ENCODE data around the gene MAML2. TPM values are rescaled to one million over a fixed set of nuclear protein-coding genes. Genes with fewer than 3 reads are reported as not detected.
"Not testable (repeated sequence)": the region's sequence is repeated elsewhere in the genome, so short reads cannot be mapped to it uniquely, and the experiment has no call there.

MAML2 gene
- total RNA-seq, 1 donor from 2014 or later: 11.8 TPM

DNA sequence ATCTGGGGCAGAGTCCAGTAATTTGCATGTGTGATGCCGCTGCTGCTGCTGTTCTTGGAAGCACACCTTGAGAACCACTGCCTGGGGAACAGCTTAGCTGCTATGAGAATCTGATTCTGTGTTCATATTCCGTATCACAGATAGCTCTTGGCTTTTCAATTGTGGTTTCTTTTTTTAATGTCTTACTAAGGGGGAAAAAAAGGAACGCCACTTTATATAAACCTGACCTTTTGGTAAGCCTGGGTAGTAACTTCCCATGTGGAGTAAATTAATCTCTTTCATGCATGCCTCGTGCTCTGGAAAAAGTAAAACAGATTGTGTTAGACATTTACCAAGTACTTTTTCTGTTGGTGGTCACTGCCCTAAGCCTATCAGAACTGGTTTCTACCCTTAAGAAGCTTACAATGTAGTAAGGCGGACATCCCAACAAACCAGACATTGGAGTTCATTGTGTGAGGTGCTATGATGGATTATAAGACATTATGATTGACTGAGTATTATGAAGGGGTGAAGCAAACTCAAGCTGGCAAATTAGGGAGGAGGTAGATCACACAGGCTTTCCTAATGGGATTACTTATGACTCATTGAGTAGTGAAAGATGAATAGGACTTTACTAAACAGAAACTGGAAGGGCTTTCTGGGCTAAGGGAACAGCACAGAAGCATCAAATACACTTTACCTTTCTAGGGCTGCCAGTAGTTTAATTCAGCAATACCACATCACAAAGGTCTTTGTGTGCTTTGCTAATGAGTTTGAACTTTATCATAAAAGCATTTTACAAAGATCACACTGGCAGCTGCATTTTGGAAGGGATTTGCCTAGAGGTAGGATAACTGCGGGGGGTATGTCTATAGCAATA lies 64.7 kb downstream of the MAML2 start:
- no peaks in the 10 kb centered on the region for H3K9me3 Mint-ChIP-seq
- H3K27me3 Mint-ChIP-seq (ENCODE audit: low read depth): no peaks in the 10 kb centered on the region
- DNase-seq (ENCODE audit: low spot score): no peak
- peaks cover 7% of the 10 kb centered on the region for H3K36me3 Mint-ChIP-seq (ENCODE audit: low read depth)
- H3K4me3 Mint-ChIP-seq (ENCODE audit: low read depth): no peak overlapping the region
- intact Hi-C loops (cut with micrococcal nuclease): no loop called here
- H3K4me1 Mint-ChIP-seq (ENCODE audit: low read depth): peaks cover 27% of the 10 kb centered on the region
- H3K27ac Mint-ChIP-seq: peak overlapping the region; percentile 43

GRCh38 chr11:96277696-96278038 lies 65.3 kb downstream of the MAML2 start:
- Mint-ChIP-seq H3K36me3 (ENCODE audit: low read depth) (peaks cover 5% of the 10 kb centered on the region), H3K4me3 (ENCODE audit: low read depth) (no peak overlapping the region), H3K27ac (no peak overlapping the region), H3K27me3 (ENCODE audit: low read depth) (no peaks in the 10 kb centered on the region), H3K4me1 (ENCODE audit: low read depth) (peaks cover 25% of the 10 kb centered on the region), H3K9me3 (no peaks in the 10 kb centered on the region)
- no peak for DNase-seq (ENCODE audit: low spot score)
- intact Hi-C loops (cut with micrococcal nuclease): no loop called here

DNA sequence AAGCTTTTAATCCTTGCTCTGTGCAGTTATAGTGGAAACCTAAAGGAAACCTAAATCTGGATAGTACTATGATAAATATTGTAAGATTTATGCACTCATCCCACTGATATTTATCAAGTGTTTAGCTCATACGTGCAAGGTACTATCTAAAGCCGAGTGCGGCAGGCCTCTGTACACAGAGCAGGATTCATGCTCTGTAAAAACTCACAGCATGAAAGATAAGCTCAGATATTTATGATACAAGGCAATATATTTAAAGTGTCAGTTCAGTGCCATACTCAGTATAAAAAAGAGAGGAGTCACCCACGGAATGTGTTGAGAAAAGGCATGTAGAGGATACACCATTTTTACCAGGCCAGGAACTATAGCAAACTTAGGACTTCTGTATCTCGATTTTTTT lies 66.2 kb downstream of the MAML2 start:
- intact Hi-C loops (cut with micrococcal nuclease): no loop called here
- H3K27me3 Mint-ChIP-seq (ENCODE audit: low read depth): no peaks in the 10 kb centered on the region

GRCh38 chr11:96275801-96276594 lies 67.0 kb downstream of the MAML2 start:
- intact Hi-C loops (cut with micrococcal nuclease): no loop called here
- H3K9me3 Mint-ChIP-seq: peaks cover 11% of the 10 kb centered on the region
- H3K36me3 Mint-ChIP-seq (ENCODE audit: low read depth): peaks cover 17% of the 10 kb centered on the region
- H3K4me3 Mint-ChIP-seq (ENCODE audit: low read depth): no peak overlapping the region
- no peaks in the 10 kb centered on the region for H3K27me3 Mint-ChIP-seq (ENCODE audit: low read depth)
- H3K27ac Mint-ChIP-seq: no peak overlapping the region
- DNase-seq (ENCODE audit: low spot score): no peak
- H3K4me1 Mint-ChIP-seq (ENCODE audit: low read depth): peaks cover 28% of the 10 kb centered on the region

More for the DNA sequence above, 66.2 kb downstream of the MAML2 start:
- Mint-ChIP-seq H3K4me3 (ENCODE audit: low read depth) (no peak overlapping the region), H3K4me1 (ENCODE audit: low read depth) (peaks cover 24% of the 10 kb centered on the region), H3K27ac (no peak overlapping the region), H3K36me3 (ENCODE audit: low read depth) (peaks cover 9% of the 10 kb centered on the region), H3K9me3 (peaks cover 5% of the 10 kb centered on the region)
- no peak for DNase-seq (ENCODE audit: low spot score)

- intact Hi-C loops (cut with micrococcal nuclease): loop anchor here (2.0 kb wide), 1 partner anchor 15 kb away; no protein-coding TSS in a partner anchor
- no peaks in the 10 kb centered on the region for H3K27me3 Mint-ChIP-seq (ENCODE audit: low read depth)
- peaks cover 23% of the 10 kb centered on the region for H3K9me3 Mint-ChIP-seq
- peaks cover 24% of the 10 kb centered on the region for H3K4me1 Mint-ChIP-seq (ENCODE audit: low read depth)
- H3K4me3 Mint-ChIP-seq (ENCODE audit: low read depth): no peak overlapping the region
- H3K36me3 Mint-ChIP-seq (ENCODE audit: low read depth): peaks cover 41% of the 10 kb centered on the region
- H3K27ac Mint-ChIP-seq: no peak overlapping the region
- DNase-seq (ENCODE audit: low spot score): no peak
Observed at GRCh38 chr11:96273507-96273906, 69.5 kb downstream of the MAML2 start.

GRCh38 chr11:96272529-96273222 lies 70.3 kb downstream of the MAML2 start:
- no peak overlapping the region for H3K27ac Mint-ChIP-seq
- DNase-seq (ENCODE audit: low spot score): no peak
- no peaks in the 10 kb centered on the region for H3K27me3 Mint-ChIP-seq (ENCODE audit: low read depth)
- H3K9me3 Mint-ChIP-seq: peaks cover 24% of the 10 kb centered on the region
- intact Hi-C loops (cut with micrococcal nuclease): loop anchor here (2.0 kb wide), 1 partner anchor 14 kb away; no protein-coding TSS in a partner anchor
- no peak overlapping the region for H3K4me3 Mint-ChIP-seq (ENCODE audit: low read depth)
- H3K4me1 Mint-ChIP-seq (ENCODE audit: low read depth): peaks cover 25% of the 10 kb centered on the region
- peaks cover 41% of the 10 kb centered on the region for H3K36me3 Mint-ChIP-seq (ENCODE audit: low read depth)

DNA sequence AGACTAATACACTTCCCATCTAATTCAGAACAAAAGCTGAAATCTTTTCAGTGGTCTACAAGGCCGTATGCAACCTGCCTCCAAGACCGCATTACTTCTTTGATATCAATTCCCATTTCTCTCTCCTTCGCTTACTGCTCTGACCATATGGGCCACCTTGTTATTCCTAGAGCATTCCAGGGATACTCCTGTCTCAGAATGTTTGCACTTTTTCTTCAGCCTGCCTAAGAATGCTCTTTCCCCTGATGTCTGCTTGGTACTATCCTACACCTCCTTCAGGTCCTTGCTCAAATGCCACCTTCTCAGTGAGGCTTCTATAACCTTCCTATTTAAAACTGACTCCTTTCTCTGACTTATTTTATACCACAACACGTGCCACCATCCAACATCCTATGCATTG lies 71.2 kb downstream of the MAML2 start:
- H3K36me3 Mint-ChIP-seq (ENCODE audit: low read depth): peaks cover 41% of the 10 kb centered on the region
- no peaks in the 10 kb centered on the region for H3K27me3 Mint-ChIP-seq (ENCODE audit: low read depth)
- peaks cover 24% of the 10 kb centered on the region for H3K9me3 Mint-ChIP-seq
- intact Hi-C loops (cut with micrococcal nuclease): loop anchor here (2.0 kb wide), 1 partner anchor 13 kb away; no protein-coding TSS in a partner anchor
- no peak overlapping the region for H3K27ac Mint-ChIP-seq
- H3K4me1 Mint-ChIP-seq (ENCODE audit: low read depth): peaks cover 34% of the 10 kb centered on the region
- no peak for DNase-seq (ENCODE audit: low spot score)
- H3K4me3 Mint-ChIP-seq (ENCODE audit: low read depth): no peak overlapping the region

DNA sequence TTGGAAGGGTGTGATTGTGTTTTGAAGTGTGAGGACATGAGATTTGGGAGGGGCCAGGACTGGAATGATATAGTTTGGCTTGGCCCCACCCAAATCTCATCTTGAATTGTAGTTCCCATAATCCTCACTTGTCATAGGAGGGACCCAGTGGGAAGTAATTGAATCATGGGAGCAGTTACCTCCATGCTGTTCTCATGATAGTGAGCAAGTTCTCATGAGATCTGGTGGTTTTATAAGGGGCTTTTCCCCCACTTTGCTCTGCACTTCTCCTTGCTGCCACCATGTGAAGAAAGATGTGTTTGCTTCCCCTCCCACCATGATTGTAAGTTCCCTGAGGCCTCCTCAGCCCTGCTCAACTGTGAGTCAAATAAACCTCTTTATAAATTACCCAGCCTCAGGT lies 71.6 kb downstream of the MAML2 start:
- H3K27ac Mint-ChIP-seq; DNase-seq (ENCODE audit: low spot score); H3K4me3 Mint-ChIP-seq (ENCODE audit: low read depth); intact Hi-C loops (cut with micrococcal nuclease); H3K27me3 Mint-ChIP-seq (ENCODE audit: low read depth): not testable (repeated sequence)
- Mint-ChIP-seq H3K36me3 (ENCODE audit: low read depth) (peaks cover 41% of the 10 kb centered on the region), H3K9me3 (peaks cover 24% of the 10 kb centered on the region), H3K4me1 (ENCODE audit: low read depth) (peaks cover 38% of the 10 kb centered on the region)

GRCh38 chr11:96268527-96268926 lies 74.5 kb downstream of the MAML2 start:
- DNase-seq (ENCODE audit: low spot score); H3K4me3 Mint-ChIP-seq (ENCODE audit: low read depth); intact Hi-C loops (cut with micrococcal nuclease); H3K27me3 Mint-ChIP-seq (ENCODE audit: low read depth): not testable (repeated sequence)
- Mint-ChIP-seq H3K36me3 (ENCODE audit: low read depth) (peaks cover 44% of the 10 kb centered on the region), H3K27ac (peak overlapping the region; percentile 62), H3K9me3 (peaks cover 24% of the 10 kb centered on the region), H3K4me1 (ENCODE audit: low read depth) (peaks cover 52% of the 10 kb centered on the region)

- peaks cover 61% of the 10 kb centered on the region for H3K4me1 Mint-ChIP-seq (ENCODE audit: low read depth)
- no peak for DNase-seq (ENCODE audit: low spot score)
Observed at GRCh38 chr11:96267496-96268032, 75.4 kb downstream of the MAML2 start.

GRCh38 chr11:96267001-96267495 lies 75.9 kb downstream of the MAML2 start:
- DNase-seq (ENCODE audit: low spot score): no peak
- peaks cover 61% of the 10 kb centered on the region for H3K4me1 Mint-ChIP-seq (ENCODE audit: low read depth)
- intact Hi-C loops (cut with micrococcal nuclease): loop anchor here (1.0 to 2.0 kb wide), 2 partner anchors 9 to 18 kb away; no protein-coding TSS in a partner anchor
- peaks cover 21% of the 10 kb centered on the region for H3K9me3 Mint-ChIP-seq
- peaks cover 46% of the 10 kb centered on the region for H3K36me3 Mint-ChIP-seq (ENCODE audit: low read depth)
- peak overlapping the region; percentile 10 for H3K4me3 Mint-ChIP-seq (ENCODE audit: low read depth)
- peak overlapping the region; percentile 6 for H3K27ac Mint-ChIP-seq
- no peaks in the 10 kb centered on the region for H3K27me3 Mint-ChIP-seq (ENCODE audit: low read depth)

More at GRCh38 chr11:96267496-96268032, 75.4 kb downstream of the MAML2 start:
- peaks cover 50% of the 10 kb centered on the region for H3K36me3 Mint-ChIP-seq (ENCODE audit: low read depth)
- H3K4me3 Mint-ChIP-seq (ENCODE audit: low read depth): no peak overlapping the region
- peak overlapping the region; percentile 72 for H3K27ac Mint-ChIP-seq
- intact Hi-C loops (cut with micrococcal nuclease): loop anchor here (1.0 to 2.0 kb wide), 2 partner anchors 9 to 17 kb away; no protein-coding TSS in a partner anchor
- H3K9me3 Mint-ChIP-seq: peaks cover 24% of the 10 kb centered on the region
- H3K27me3 Mint-ChIP-seq (ENCODE audit: low read depth): no peaks in the 10 kb centered on the region

- peaks cover 57% of the 10 kb centered on the region for H3K4me1 Mint-ChIP-seq (ENCODE audit: low read depth)
- no peak overlapping the region for H3K27ac Mint-ChIP-seq
- H3K27me3 Mint-ChIP-seq (ENCODE audit: low read depth): no peaks in the 10 kb centered on the region
- no peak for DNase-seq (ENCODE audit: low spot score)
- no peak overlapping the region for H3K4me3 Mint-ChIP-seq (ENCODE audit: low read depth)
- peaks cover 13% of the 10 kb centered on the region for H3K9me3 Mint-ChIP-seq
- intact Hi-C loops (cut with micrococcal nuclease): loop anchor here (2.0 kb wide), 1 partner anchor 19 kb away; no protein-coding TSS in a partner anchor
- H3K36me3 Mint-ChIP-seq (ENCODE audit: low read depth): peaks cover 36% of the 10 kb centered on the region
Observed at GRCh38 chr11:96265972-96266371, 77.0 kb downstream of the MAML2 start.

Measured in activated T-helper 2 cell treated with anti-CD3 and anti-CD28 coated beads, Interferon-gamma antibody, Interleukin-2, Interleukin-4, amounts not matched to agents 10 μg/mL and 5 μg/mL and 100 μg/mL, durations not matched to agents 14 hours and 24 hours and 36 hours (primary cell).